ENCODE measurements around the gene ERC2. TPM values are rescaled to one million over a fixed set of nuclear protein-coding genes. Genes with fewer than 3 reads are reported as not detected.
"Not testable (repeated sequence)": the region's sequence is repeated elsewhere in the genome, so short reads cannot be mapped to it uniquely, and the experiment has no call there.

Gene ERC2
- total RNA-seq, 1 donor from 2014 or later: 0.76 TPM

DNA sequence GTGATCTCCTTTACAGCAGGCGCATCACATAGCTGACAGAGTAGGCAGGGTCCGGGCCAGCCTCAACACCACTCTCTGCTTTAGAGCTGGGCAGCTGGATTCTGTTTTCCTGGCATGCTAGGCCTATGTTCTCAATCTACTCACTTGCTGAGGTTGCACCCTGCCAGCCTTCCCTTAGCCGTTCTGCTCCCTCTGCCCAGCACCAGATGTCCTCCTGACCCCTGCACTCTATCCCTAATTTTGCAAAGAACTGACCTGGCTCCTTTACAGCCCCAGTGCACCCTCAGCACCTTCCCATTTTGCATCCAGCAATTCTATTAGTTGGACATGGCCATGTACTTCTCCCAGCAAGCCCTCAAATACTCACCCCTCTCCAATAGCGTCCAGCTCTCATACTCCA lies 609.5 kb downstream of the ERC2 start:
- DNase-seq (ENCODE audit: missing footprints) (no peak), ATAC-seq (no peak)
- intact Hi-C loops (cut with DNase I): no loop called here

GRCh38 chr3:55858302-55858701 lies 610.0 kb downstream of the ERC2 start:
- intact Hi-C loops (cut with DNase I): no loop called here
- DNase-seq (ENCODE audit: missing footprints) (no peak), ATAC-seq (no peak)

DNA sequence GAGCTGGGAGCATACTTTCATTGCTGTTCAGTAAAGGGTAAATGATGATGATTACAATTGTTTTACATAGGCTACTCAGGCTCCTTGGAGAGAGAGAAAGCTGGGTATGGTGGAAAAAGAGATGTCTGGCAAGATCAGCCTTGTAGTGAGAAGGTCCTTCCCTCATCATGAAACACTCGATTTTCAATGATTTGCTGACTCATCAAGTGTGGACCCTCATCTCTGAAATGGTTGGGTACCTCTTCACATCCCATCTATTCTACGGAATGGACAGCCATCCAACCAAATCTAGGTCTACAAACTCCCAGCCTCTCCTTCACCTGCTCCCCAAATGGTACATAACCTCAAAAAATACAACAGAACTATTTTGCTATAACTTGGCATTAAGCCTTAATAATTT lies 610.6 kb downstream of the ERC2 start:
- ATAC-seq (no peak), DNase-seq (ENCODE audit: missing footprints) (no peak)
- intact Hi-C loops (cut with DNase I): no loop called here

GRCh38 chr3:55855311-55855710 lies 613.0 kb downstream of the ERC2 start:
- DNase-seq (ENCODE audit: missing footprints): no peak
- intact Hi-C loops (cut with DNase I): no loop called here
- ATAC-seq: no peak

- ATAC-seq (no peak), DNase-seq (ENCODE audit: missing footprints) (no peak)
- intact Hi-C loops (cut with DNase I): no loop called here
These were observed 613.8 kb downstream of the ERC2 start for GRCh38 chr3:55854494-55854893.

DNA sequence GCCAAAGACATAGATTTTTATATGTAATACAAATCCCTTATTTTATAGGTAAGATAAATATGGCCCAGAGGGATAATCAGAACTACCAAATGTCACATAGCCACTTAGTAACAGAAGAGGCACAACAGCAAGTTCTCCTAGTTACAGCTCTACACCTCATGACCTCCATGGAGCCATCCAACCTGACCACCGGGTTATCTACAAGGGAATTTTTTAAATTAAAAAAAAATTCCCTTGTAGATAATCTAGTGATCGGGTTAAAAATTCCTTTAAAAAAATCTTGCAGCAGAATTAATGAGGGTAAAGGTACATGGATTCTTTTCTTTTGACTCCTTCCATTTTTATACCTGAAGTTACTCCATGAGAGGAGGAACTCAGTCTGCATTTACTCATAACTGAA lies 615.9 kb downstream of the ERC2 start:
- ATAC-seq (no peak), DNase-seq (ENCODE audit: missing footprints) (no peak)
- intact Hi-C loops (cut with DNase I): no loop called here

- ATAC-seq (no peak), DNase-seq (ENCODE audit: missing footprints) (no peak)
- intact Hi-C loops (cut with DNase I): no loop called here
These were observed 626.1 kb downstream of the ERC2 start for GRCh38 chr3:55842204-55842603.

GRCh38 chr3:55831876-55832275 lies 636.4 kb downstream of the ERC2 start:
- DNase-seq (ENCODE audit: missing footprints); ATAC-seq; intact Hi-C loops (cut with DNase I): not testable (repeated sequence)

GRCh38 chr3:55828712-55829111 lies 639.6 kb downstream of the ERC2 start:
- DNase-seq (ENCODE audit: missing footprints) (no peak), ATAC-seq (no peak)
- intact Hi-C loops (cut with DNase I): no loop called here

DNA sequence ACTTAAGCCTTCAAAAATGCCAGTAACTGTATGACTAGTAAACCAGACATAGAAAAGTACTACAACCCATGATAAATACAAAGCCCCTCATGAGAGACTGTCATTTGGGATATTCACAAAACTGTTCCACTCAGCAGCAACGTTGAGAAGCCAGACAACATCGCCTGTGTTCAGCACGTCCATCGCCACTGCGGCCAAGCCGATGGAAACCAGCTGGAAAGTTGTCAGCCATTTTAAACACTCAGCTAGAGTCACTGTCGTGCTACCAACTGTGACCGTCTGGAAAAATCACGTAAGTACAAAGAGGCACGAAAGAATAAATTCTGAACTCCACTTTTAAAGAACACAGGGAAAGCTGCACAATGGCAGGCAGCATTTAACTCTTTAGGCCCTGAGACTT lies 640.5 kb downstream of the ERC2 start:
- DNase-seq (ENCODE audit: missing footprints) (no peak), ATAC-seq (no peak)
- intact Hi-C loops (cut with DNase I): no loop called here

- DNase-seq (ENCODE audit: missing footprints): no peak
- intact Hi-C loops (cut with DNase I): no loop called here
- ATAC-seq: no peak
These were observed 641.4 kb downstream of the ERC2 start for GRCh38 chr3:55826731-55827496.

GRCh38 chr3:55826097-55826496 lies 642.2 kb downstream of the ERC2 start:
- DNase-seq (ENCODE audit: missing footprints) (no peak), ATAC-seq (no peak)

GRCh38 chr3:55824406-55824805 lies 643.9 kb downstream of the ERC2 start:
- no peak for DNase-seq (ENCODE audit: missing footprints)
- intact Hi-C loops (cut with DNase I): no loop called here
- ATAC-seq: no peak

More at GRCh38 chr3:55826097-55826496, 642.2 kb downstream of the ERC2 start:
- intact Hi-C loops (cut with DNase I): no loop called here

GRCh38 chr3:55823829-55824228 lies 644.4 kb downstream of the ERC2 start:
- ATAC-seq: no peak
- intact Hi-C loops (cut with DNase I): no loop called here
- DNase-seq (ENCODE audit: missing footprints): no peak

DNA sequence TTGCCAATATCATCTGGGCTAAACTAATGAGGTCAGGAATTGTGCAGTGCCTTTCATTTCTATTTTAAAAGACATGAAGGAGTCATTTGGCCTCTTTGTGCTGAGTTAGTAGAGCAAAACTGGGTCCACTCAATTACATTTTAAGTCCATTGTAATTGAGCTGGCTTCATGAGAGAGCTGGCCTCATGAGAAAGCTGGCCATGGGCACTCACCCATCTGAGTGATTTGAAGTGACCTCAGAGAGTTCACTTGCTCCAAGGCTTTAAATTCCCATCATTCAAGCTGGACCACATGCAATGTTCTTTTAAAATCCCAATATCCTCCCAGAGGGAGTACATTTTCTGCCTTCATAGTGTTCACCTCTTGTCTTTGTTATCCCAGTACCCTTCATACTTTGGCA lies 645.3 kb downstream of the ERC2 start:
- DNase-seq (ENCODE audit: missing footprints) (no peak), ATAC-seq (no peak)
- intact Hi-C loops (cut with DNase I): no loop called here

DNA sequence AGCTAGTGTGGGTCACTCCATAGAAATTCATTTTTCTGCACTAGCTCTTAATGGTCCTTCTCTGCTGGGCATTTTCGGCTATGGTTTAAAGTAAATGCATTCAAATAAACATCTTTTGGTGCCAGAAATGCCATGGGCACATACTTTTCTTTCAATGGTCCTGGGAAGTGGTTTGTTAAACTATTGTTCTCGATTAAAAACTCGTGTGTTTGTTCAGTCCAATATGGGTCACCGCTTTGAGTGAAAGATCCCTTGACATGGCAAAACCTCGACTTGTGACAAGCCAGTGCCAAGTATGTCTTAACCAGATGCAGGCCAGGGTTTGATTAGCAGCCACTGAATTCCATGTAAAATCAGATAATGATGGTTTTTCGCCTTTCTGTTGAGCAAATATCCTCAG lies 649.3 kb downstream of the ERC2 start:
- ATAC-seq: no peak
- DNase-seq (ENCODE audit: missing footprints): no peak
- intact Hi-C loops (cut with DNase I): no loop called here

DNA sequence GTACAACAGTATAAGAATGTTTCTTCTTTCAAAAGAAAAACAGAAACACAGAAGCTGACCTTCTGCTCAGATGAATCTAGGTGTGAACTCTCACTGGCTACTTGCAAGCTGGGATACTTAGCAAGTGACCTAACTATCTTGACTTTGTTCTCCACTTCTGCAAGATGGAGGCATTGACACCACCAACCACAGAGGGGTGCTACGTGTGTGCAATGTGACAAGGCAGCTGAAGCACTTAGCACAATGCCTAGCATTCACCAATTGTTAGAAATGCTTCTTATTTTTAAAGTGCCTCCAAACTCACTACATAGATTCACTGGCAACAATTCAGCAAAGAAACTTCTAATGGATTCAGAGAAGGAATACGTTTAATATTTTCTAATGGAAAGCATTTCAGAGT lies 649.8 kb downstream of the ERC2 start:
- no peak for ATAC-seq
- DNase-seq (ENCODE audit: missing footprints): no peak
- intact Hi-C loops (cut with DNase I): no loop called here

GRCh38 chr3:55816794-55817576 lies 651.3 kb downstream of the ERC2 start:
- intact Hi-C loops (cut with DNase I): no loop called here
- ATAC-seq (no peak), DNase-seq (ENCODE audit: missing footprints) (no peak)

DNA sequence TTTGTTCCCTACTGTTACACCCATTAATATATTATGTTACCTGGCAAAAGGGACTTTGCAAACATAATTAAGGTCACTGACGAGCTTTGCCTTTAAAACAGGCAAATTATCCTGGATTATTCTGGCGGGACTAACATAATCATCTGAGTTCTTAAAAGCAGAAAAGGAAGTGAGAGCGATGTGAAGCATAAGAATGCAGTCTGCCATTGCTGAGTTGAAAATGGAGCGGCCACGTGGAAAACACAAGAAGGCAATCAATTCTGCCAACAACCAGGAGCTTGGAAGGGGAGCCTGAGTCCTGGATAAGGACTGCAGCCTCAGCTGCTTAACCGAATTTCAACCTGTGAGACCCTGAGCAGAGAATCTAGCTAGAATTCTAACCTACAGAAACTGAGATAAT lies 653.0 kb downstream of the ERC2 start:
- intact Hi-C loops (cut with DNase I): no loop called here
- ATAC-seq (no peak), DNase-seq (ENCODE audit: missing footprints) (no peak)

Data from Right ventricle myocardium inferior (tissue), 1 donor.